ENCODE data around the gene GPR101.

The GPR101 gene

DNA sequence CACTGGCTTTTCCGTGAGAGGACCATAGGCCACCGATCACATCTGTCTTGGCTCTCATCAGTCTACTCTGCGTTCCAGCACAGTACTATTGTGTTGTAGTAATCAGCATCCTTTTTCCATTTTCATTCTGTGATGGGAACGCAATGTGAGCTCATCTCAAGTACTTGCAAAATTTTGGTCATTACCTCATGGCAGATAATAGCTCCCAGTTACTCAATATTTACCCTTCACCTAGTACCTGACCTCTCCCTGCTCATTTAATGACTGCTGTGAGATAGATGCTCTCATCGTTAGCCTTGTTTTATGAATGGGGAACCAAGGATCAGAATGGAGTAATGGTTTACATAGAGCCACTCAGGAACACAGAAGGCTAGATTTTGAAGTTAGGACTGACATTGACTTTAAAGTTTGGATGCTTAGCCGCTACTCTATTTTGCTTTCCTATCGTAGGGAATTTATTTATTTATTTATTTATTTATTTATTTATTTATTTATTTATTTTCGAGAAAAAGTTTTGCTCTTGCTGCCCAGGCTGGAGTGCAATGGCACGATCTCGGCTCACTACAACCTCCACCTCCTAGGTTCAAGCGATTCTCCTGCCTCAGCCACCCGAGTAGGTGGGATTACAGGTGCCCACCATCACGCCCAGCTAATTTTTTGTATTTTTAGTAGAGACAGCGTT, 6.5 kb upstream of the GPR101 start:
- TF ChIP-seq CTCF (IDR thresholded peaks at IDR 0.05; ENCODE audit: low read depth, low read length): no peak
- H3K4me3 ChIP-seq (replicated peaks in 1 of 2; ENCODE audit: low read depth in 2 of 2, low read length in 2 of 2): no peak overlapping the region
- DNase-seq (ENCODE audit: low read depth in 2 of 2): no peak

DNA sequence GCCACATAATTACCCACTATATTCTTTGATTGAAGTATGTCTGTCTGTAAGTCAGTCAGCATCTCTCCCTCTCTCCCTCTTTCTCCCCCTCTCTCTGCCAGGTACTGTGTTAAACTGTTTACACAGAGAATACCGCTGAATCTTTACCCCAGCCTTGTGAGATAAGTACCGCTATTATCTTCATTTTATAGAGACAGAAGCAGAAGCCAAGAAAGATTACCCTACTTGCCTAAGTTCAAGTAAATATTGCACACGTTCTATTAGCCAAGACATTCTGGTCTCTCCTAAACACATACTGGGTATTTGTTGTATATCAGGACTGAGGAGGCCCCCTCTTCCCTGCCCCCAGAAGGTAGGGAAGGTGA, 695 bp upstream of the GPR101 start:
- TF ChIP-seq CTCF (IDR thresholded peaks at IDR 0.05; ENCODE audit: low read depth, low read length): no peak
- no peak overlapping the region for H3K4me3 ChIP-seq (replicated peaks in 1 of 2; ENCODE audit: low read depth in 2 of 2, low read length in 2 of 2)
- DNase-seq (ENCODE audit: low read depth in 2 of 2): no peak

DNA sequence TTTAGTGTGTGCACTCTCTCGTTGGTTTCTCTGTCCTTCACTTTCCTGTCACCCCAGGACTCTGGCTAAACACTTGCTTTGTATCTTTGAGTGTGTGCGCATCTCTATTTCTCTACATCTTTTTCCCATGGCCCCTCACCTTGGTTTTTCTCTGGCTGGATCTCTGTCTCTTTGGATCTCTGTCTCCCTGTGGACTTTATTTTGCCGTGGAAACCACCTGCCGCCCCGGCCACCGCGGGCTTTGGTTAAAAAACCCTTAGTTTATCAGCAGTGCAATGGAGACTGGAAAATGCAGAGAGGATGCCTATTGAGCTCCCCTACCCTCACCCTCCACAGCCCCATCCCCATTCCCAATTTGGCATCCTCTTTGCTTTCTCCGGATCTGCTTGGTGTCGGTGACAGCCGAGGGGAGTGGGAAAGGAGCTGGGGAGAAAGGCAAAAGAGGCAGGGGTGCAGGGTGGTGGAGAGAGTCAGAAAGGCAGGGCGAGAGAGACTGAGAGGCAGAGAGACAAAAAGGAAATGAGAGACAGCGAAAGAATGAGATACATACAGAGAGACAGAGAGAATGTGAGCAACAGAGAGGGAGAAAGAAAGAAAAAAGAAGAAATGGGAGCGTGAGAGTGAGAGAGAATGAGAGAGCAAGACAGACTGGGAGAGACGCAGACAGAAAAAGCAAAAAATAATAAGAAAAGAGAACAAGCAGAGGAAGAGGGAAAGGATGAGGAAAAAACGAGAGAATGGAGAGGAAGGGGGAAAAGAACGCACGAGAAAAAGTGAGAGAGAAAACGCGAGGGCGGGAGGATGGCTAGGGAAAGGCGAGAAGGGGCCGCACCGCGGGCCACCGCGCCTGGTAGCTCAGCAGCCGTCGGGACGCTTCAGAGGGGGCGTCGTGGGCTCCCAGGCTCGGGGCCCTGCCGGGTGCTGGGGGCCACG, 688 bp downstream of the GPR101 start:
- no peak overlapping the region for H3K4me3 ChIP-seq (replicated peaks in 1 of 2; ENCODE audit: low read depth in 2 of 2, low read length in 2 of 2)
- no peak for TF ChIP-seq CTCF (IDR thresholded peaks at IDR 0.05; ENCODE audit: low read depth, low read length)
- DNase-seq (ENCODE audit: low read depth in 2 of 2): no peak

GRCh38 chrX:137032341-137032694, 1.5 kb downstream of the GPR101 start:
- no peak for TF ChIP-seq CTCF (IDR thresholded peaks at IDR 0.05; ENCODE audit: low read depth, low read length)
- DNase-seq (ENCODE audit: low read depth in 2 of 2): no peak
- peak overlapping the region; percentile 29 to 43 for H3K4me3 ChIP-seq (replicated peaks in 1 of 2; ENCODE audit: low read depth in 2 of 2, low read length in 2 of 2)

DNA sequence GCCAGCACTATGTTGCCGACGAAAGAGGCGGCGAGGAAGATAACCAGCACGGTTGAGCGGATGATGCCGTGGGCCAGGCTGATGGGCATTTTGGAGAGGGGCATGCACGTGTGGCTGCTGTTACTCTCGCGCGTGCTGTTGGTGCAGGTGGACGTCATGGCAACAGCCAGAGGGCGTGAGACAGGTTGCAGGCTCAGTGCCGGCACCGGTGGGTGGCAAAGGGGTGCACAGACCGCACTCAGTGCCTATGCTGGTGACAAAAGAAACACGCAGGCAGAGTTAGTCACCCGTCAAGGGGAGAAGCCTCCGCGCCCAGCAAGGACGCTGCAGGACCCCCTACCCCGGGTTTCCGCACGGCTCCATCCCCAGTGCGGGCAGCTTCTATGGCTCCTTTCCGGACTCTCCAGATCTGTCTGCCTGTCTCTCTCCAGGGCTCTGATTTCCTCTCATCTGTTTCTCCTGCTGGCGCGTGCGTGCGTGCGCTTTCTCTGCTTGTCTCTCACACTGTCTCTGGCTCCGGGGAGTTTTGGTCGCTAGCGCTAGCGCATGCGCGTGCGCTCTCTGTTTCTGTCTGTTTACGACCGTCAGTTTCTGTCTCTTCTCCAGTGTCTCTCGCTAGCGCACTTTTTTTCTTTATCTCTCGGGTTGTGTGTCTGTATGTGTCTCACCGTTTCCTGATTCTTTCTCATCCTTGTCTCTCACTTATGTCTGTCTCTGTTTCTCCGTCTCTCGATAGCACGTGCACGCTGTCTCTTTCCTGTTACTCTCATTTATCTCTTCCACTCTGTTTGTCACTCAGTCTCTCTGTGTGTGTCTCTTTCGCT, 2.1 kb downstream of the GPR101 start:
- peak overlapping the region; percentile 29 to 43 for H3K4me3 ChIP-seq (replicated peaks in 1 of 2; ENCODE audit: low read depth in 2 of 2, low read length in 2 of 2)
- TF ChIP-seq CTCF (IDR thresholded peaks at IDR 0.05; ENCODE audit: low read depth, low read length): no peak
- peak; percentile 42 to 43 for DNase-seq (ENCODE audit: low read depth in 2 of 2)

DNA sequence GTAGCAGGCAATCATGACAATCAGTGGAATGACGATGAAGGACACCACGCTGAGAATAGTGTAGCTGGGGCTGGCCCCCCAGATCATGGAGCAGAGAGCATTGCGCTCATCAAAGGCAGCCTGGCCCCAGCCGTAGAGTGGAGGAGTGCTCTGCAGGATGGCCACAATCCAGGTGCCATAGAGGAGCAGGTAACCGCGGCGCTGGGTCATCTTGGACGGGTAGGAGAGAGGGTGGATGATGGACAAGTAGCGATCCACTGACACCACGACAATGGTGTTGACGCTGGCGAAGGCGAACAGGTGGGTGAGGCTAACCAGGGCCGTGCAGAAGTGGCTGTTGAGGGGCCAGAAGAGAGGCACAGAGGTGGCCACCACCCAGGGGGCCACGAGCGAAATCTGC, 2.8 kb downstream of the GPR101 start:
- no peak for TF ChIP-seq CTCF (IDR thresholded peaks at IDR 0.05; ENCODE audit: low read depth, low read length)
- no peak overlapping the region for H3K4me3 ChIP-seq (replicated peaks in 1 of 2; ENCODE audit: low read depth in 2 of 2, low read length in 2 of 2)
- no peak for DNase-seq (ENCODE audit: low read depth in 2 of 2)
